PFSK-1 (cell line): ENCODE data around the gene STK26.
A peak's percentile ranks its signal among the peaks of the same experiment; 100 is the strongest.

Experiments used
- FOXP2 ChIP-seq: optimal IDR thresholded peaks from 2 replicates; pipeline ENCODE3; 2011; ENCODE audit warnings: borderline replicate concordance, control low read depth, inconsistent platforms; ENCODE audit not compliant: insufficient read depth; ENCODE audit errors: extremely low read length, extremely low read depth
- POLR2AphosphoS5 ChIP-seq: IDR thresholded peaks from 2 replicates; pipeline ENCODE4 v1.6.1; 2012; ENCODE audit warnings: low read depth, mild to moderate bottlenecking, control low read depth, low read length, moderate library complexity
- SIN3A ChIP-seq: IDR thresholded peaks from 2 replicates; pipeline ENCODE4 v1.6.1; 2012; ENCODE audit warnings: mild to moderate bottlenecking, low read length, moderate library complexity, borderline replicate concordance; ENCODE audit not compliant: insufficient read depth
- TAF1 ChIP-seq: IDR thresholded peaks from 2 replicates; pipeline ENCODE4 v1.6.1; 2012; ENCODE audit warnings: low read length, control low read depth, borderline replicate concordance; ENCODE audit not compliant: insufficient read depth
- TF ChIP-seq, protein P1 (sequence below), 2 experiments: IDR thresholded peaks; 2 replicates each; pipeline versions ENCODE4 v1.6.1 to v1.8.0; 2011 to 2012; ENCODE audit warnings: low read depth in 2 of 2, low read length in 2 of 2, control low read depth in 1 of 2, inconsistent platforms in 1 of 2, mild to moderate bottlenecking in 1 of 2, moderate library complexity in 1 of 2; ENCODE audit not compliant: insufficient read depth in 1 of 2

Gene STK26

DNA sequence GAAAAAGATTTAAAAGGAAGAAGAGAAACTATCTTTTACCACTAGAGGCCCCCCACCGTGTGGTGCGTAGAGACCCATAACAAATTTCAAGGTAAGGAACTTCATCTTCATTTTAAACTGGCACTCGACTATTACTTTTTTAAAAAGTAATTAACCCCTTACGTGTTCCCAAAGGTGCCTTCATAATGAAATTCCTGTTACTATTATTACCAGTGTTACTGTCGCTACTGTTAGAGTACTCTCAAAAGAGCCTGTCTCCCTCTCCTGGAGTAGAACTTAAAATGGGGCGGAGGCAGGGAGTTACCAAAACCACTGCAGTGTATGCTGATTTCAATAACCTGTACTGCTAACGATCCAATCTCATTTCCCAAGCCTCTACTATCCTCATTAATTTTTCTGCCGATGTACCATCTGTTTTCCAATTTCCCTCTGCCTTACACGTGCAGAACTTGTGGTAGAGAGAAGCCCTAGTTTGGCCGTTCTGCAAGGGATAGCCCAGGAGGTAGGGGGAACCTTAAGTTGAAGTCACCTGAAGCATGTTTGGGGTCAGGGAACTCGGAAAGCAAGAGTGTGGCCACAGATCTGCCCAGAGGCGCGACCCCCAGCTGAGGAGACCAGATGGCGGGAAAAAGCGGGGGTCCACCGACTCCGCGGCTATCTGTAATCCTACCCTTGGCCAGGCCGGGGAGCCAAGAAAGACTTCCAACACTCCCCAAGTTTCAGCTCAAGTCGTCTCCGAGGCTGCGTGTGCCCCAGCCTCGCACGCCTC lies 720 bp upstream of the STK26 start:
- TF ChIP-seq SIN3A = no peak
- TF ChIP-seq TAF1 = no peak
- TF ChIP-seq, protein P1, sequence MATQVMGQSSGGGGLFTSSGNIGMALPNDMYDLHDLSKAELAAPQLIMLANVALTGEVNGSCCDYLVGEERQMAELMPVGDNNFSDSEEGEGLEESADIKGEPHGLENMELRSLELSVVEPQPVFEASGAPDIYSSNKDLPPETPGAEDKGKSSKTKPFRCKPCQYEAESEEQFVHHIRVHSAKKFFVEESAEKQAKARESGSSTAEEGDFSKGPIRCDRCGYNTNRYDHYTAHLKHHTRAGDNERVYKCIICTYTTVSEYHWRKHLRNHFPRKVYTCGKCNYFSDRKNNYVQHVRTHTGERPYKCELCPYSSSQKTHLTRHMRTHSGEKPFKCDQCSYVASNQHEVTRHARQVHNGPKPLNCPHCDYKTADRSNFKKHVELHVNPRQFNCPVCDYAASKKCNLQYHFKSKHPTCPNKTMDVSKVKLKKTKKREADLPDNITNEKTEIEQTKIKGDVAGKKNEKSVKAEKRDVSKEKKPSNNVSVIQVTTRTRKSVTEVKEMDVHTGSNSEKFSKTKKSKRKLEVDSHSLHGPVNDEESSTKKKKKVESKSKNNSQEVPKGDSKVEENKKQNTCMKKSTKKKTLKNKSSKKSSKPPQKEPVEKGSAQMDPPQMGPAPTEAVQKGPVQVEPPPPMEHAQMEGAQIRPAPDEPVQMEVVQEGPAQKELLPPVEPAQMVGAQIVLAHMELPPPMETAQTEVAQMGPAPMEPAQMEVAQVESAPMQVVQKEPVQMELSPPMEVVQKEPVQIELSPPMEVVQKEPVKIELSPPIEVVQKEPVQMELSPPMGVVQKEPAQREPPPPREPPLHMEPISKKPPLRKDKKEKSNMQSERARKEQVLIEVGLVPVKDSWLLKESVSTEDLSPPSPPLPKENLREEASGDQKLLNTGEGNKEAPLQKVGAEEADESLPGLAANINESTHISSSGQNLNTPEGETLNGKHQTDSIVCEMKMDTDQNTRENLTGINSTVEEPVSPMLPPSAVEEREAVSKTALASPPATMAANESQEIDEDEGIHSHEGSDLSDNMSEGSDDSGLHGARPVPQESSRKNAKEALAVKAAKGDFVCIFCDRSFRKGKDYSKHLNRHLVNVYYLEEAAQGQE (IDR thresholded peaks at IDR 0.05; ENCODE audit: insufficient read depth in 1 of 2, low read depth in 2 of 2, low read length in 2 of 2) = no peak
- TF ChIP-seq FOXP2 = no peak
- no peak for TF ChIP-seq POLR2AphosphoS5

DNA sequence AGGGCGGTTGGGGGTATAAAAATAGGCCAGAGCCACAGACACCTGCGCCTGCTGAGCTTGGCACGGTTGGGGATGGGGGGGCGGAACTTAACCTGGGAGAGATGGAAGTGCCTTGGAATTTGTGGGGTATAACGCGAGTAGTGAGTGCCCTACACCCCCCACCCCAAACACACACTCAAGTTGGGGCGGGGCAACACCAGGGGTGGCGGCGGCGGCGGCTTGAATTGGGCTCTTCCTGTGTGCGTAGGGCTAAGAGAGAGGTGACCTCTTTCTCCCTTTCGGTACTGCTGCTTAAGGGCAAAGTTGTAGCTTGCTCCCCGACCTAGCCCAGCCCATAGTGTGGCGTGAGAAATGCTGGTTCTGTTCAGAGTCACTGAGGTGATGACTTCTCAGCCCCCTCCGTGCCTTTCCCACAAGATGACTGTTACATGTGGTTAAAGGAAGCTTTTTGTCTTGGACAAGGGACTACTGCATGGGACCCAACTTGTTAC lies 839 bp downstream of the STK26 start:
- TF ChIP-seq SIN3A (no peak), TAF1 (peak; percentile 42; the same call in 1 of the 2 replicates), FOXP2 (no peak)

DNA sequence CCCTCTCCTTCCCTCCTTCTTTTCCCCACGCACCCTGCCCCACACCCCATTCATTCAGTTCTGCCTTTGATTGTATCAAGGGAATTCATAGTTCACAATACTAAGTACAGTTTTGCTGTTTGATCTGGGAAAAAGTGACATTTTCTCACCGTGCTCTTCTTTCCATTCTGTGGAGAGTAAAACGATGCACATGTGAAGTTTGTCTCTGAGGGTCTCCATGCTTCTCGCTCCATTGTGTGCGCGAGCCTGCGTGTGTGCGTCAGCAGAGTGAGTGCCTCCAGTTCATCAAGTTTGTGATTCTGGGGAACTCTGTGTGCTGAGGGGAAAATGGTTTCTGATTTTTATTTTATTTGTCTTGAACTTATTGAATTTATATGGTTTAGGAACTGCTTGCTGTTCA lies 1.9 kb downstream of the STK26 start:
- TF ChIP-seq SIN3A (no peak), TAF1 (no peak), FOXP2 (no peak), POLR2AphosphoS5 (no peak)
- TF ChIP-seq, protein P1 (IDR thresholded peaks at IDR 0.05; ENCODE audit: insufficient read depth in 1 of 2, low read depth in 2 of 2, low read length in 2 of 2) = no peak

DNA sequence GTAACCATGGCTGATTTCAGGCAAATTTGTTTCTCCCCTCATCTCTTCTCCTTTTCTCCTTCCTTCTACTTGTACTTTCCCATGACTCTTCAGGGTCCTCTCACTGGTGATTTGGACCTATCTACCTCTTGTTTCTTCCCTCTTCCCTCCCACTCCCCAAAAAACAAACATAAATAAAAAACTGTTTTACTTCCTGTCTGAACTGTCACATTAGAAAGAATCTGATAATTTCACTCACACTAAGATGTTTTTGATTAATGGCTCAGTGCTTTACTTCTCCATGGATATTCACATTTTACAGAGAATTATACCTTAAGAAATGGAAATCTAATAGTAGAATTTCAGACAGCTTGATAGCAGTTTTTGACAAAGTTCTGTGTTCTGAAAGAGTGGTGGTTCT lies 7.2 kb downstream of the STK26 start:
- TF ChIP-seq, protein P1 (IDR thresholded peaks at IDR 0.05; ENCODE audit: insufficient read depth in 1 of 2, low read depth in 2 of 2, low read length in 2 of 2) = no peak
- TF ChIP-seq POLR2AphosphoS5 (no peak), TAF1 (no peak), SIN3A (no peak), FOXP2 (no peak)

DNA sequence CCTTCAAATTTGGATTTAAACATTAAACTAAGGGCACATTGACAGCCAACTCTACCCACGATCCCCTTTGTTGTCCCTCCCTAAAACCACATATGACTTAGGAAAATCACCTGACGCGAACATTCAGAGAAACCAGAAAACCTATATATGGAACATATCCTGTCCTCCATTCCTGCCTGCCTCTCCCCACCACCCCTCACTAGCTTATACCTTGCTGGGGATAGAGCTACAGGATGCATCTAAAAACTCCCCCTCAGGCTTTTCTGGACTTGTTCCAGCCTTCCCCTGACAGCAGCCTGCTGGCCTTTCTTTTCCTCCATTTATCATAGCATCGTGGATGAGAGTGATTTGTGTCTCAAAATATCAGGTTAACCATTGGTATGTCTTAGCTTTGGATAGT lies 8.8 kb downstream of the STK26 start:
- TF ChIP-seq FOXP2 (no peak), TAF1 (no peak), POLR2AphosphoS5 (no peak), SIN3A (no peak)
- TF ChIP-seq, protein P1 (IDR thresholded peaks at IDR 0.05; ENCODE audit: insufficient read depth in 1 of 2, low read depth in 2 of 2, low read length in 2 of 2) = no peak
